HepG2 (cell line): ENCODE results near the gene MGAT5. TPM values are rescaled to one million over a fixed set of nuclear protein-coding genes. Genes with fewer than 3 reads are reported as not detected.

Experiments
- ATAC-seq: fragments of 200-7000 bp; cut with Tn5 transposase; 3 replicates; pipeline ENCODE4 v1.9.1; 2020; ENCODE audit warnings: mild to moderate bottlenecking, moderate library complexity
- BruUV-seq: library from RNA; stranded (reverse); fragments of 400-500 nt; replicated peaks from 2 replicates; lab custom pipeline; 2021; lab: Mats Ljungman, UMichigan
- CTCF ChIA-PET: fragments of 300-600 bp; formaldehyde crosslinking; extraction: SDS; loops from one replicate; lab custom pipeline; 2021; ENCODE audit warnings: low total read pairs, inconsistent platforms, low intra/inter-chr PET ratio; lab: Yijun Ruan, JAX
- POLR2A ChIA-PET: fragments of 350-600 bp; sonication (Branson Sonifier 250); formaldehyde crosslinking; loops from one replicate; lab custom pipeline; 2020; ENCODE audit warnings: antibody characterized with exemption, inconsistent platforms; lab: Yijun Ruan, JAX
- DNase-seq: peaks from one replicate; pipeline ENCODE4 v3.0.0-alpha.2; 2015; ENCODE audit warnings: low spot score
- FAIRE-seq: peaks from 3 replicates; lab custom pipeline; 2011; peaks lifted over from hg19 to GRCh38; lab: Jason Lieb, UNC
- H2AFZ ChIP-seq: one replicate; pipeline ENCODE4 v1.6.1; 2011; ENCODE audit warnings: low read length, inconsistent platforms
- H3K27ac ChIP-seq: fragments of 300-600 bp; 3 replicates; pipeline ENCODE4 v1.8.0; 2011; ENCODE audit warnings: mixed run types, mild to moderate bottlenecking, mixed read lengths, low read length, inconsistent platforms; ENCODE audit not compliant: insufficient read depth; ENCODE audit errors: extremely low read length
- H3K27me3 ChIP-seq, 2 experiments: fragments of 200-600 bp in 1 of 2; 2 replicates in 1 of 2; 3 replicates in 1 of 2; pipeline versions ENCODE4 v1.6.0 to v1.8.0; 2011; ENCODE audit warnings: low read length in 2 of 2, mild to moderate bottlenecking in 2 of 2, moderate library complexity in 2 of 2, inconsistent platforms in 1 of 2; ENCODE audit not compliant: insufficient read depth in 2 of 2, control insufficient read depth in 1 of 2
- H3K36me3 ChIP-seq, 2 experiments: fragments of 200-600 bp in 1 of 2; replicated peaks in 1 of 2; 2 replicates in 1 of 2; 3 replicates in 1 of 2; pipeline versions ENCODE4 v1.5.1 to v1.8.0; 2011; ENCODE audit warnings: low read length in 2 of 2, inconsistent platforms in 1 of 2; ENCODE audit not compliant: insufficient read depth in 2 of 2, control insufficient read depth in 1 of 2
- H3K4me1 ChIP-seq: 2 replicates; pipeline ENCODE4 v1.5.1; 2012; ENCODE audit warnings: low read length, inconsistent platforms; ENCODE audit not compliant: insufficient read depth
- H3K4me2 ChIP-seq: 2 replicates; pipeline ENCODE4 v1.6.0; 2011; ENCODE audit warnings: low read depth, low read length, inconsistent platforms
- H3K4me3 ChIP-seq, 3 experiments: fragments of 200-600 bp in 1 of 3; sonication (generic), shearing (Covaris generic) in 1 of 3; replicated peaks in 1 of 3; 2 replicates each; pipeline ENCODE4 v1.5.1; 2011 to 2016; ENCODE audit warnings: low read length in 3 of 3, inconsistent platforms in 2 of 3, low read depth in 2 of 3, mild to moderate bottlenecking in 2 of 3, control low read depth in 1 of 3, mixed read lengths in 1 of 3; ENCODE audit not compliant: insufficient read depth in 1 of 3
- H3K79me2 ChIP-seq: one replicate; pipeline ENCODE4 v1.6.1; 2011; ENCODE audit warnings: low read length, inconsistent platforms; ENCODE audit not compliant: insufficient read depth
- H3K9ac ChIP-seq: 2 replicates; pipeline ENCODE4 v1.6.0; 2011; ENCODE audit warnings: mild to moderate bottlenecking, low read depth, low read length, inconsistent platforms; ENCODE audit not compliant: insufficient read depth
- H3K9me3 ChIP-seq: 2 replicates; pipeline ENCODE4 v1.5.1; 2012; ENCODE audit warnings: mild to moderate bottlenecking, low read length
- H4K20me1 ChIP-seq: 2 replicates; pipeline ENCODE4 v1.6.0; 2011; ENCODE audit warnings: inconsistent platforms, mild to moderate bottlenecking, low read length, moderate library complexity; ENCODE audit not compliant: insufficient read depth
- KAT8 ChIP-seq: IDR thresholded peaks from 2 replicates; pipeline ENCODE4 v1.6.1; 2016; ENCODE audit warnings: missing genetic modification reagents, missing compliant biosample characterization
- LCORL ChIP-seq, 2 experiments: fragments of 450-650 bp in 1 of 2; sonication (generic) in 1 of 2; formaldehyde crosslinking in 1 of 2; IDR thresholded peaks; 2 replicates each; pipeline versions ENCODE4 v1.5.0 to v1.6.1; 2017 to 2020; ENCODE audit warnings: antibody characterized with exemption in 1 of 2, missing genetic modification reagents in 1 of 2
- MEIS2 ChIP-seq: sonication (generic); formaldehyde crosslinking; IDR thresholded peaks from 2 replicates; pipeline ENCODE4 v1.9.0; 2021; ENCODE audit warnings: mild to moderate bottlenecking, missing genetic modification reagents
- MYC ChIP-seq: sonication (generic); formaldehyde crosslinking; IDR thresholded peaks from 2 replicates; pipeline ENCODE4 v1.9.0; 2021; ENCODE audit warnings: missing genetic modification reagents, borderline replicate concordance
- SP1 ChIP-seq, 2 experiments: fragments of 450-650 bp in 1 of 2; sonication (generic) in 1 of 2; formaldehyde crosslinking in 1 of 2; IDR thresholded peaks; 2 replicates each; pipeline versions ENCODE4 v1.4.0 to v1.6.1; 2016 to 2020; ENCODE audit warnings: missing genetic modification reagents in 1 of 2
- TAF15 ChIP-seq: fragments of 200-400 bp; formaldehyde crosslinking; IDR thresholded peaks from one replicate; pipeline ENCODE4 v1.6.1; 2018; ENCODE audit warnings: mild to moderate bottlenecking, low read depth, low read length; ENCODE audit not compliant: poor library complexity, severe bottlenecking
- TP53 ChIP-seq: sonication (generic); formaldehyde crosslinking; conservative IDR thresholded peaks from 2 replicates; pipeline ENCODE4 v1.4.0; 2020; ENCODE audit warnings: missing genetic modification reagents
- ZBTB20 ChIP-seq: sonication (generic); formaldehyde crosslinking; IDR thresholded peaks from 2 replicates; pipeline ENCODE4 v1.8.1; 2023; ENCODE audit warnings: missing genetic modification reagents, low read depth, mild to moderate bottlenecking, borderline replicate concordance
- ZBTB8A ChIP-seq: sonication (generic); formaldehyde crosslinking; IDR thresholded peaks from 2 replicates; pipeline ENCODE4 v1.4.0; 2020; ENCODE audit warnings: mild to moderate bottlenecking, low read depth, missing genetic modification reagents, borderline replicate concordance
- ZNF160 ChIP-seq: sonication (generic); formaldehyde crosslinking; IDR thresholded peaks from 2 replicates; pipeline ENCODE4 v1.8.0; 2022; ENCODE audit warnings: mild to moderate bottlenecking, inconsistent platforms, missing genetic modification reagents
- ZNF619 ChIP-seq: sonication (generic); formaldehyde crosslinking; IDR thresholded peaks from 2 replicates; pipeline ENCODE4 v1.4.0; 2020; ENCODE audit warnings: mild to moderate bottlenecking, missing genetic modification reagents
- ZNF629 ChIP-seq: sonication (generic); formaldehyde crosslinking; conservative IDR thresholded peaks from 2 replicates; pipeline ENCODE4 v1.5.0; 2020; ENCODE audit warnings: missing genetic modification reagents
- ZSCAN12 ChIP-seq: sonication (generic); formaldehyde crosslinking; IDR thresholded peaks from 2 replicates; pipeline ENCODE4 v1.9.0; 2021; ENCODE audit warnings: mild to moderate bottlenecking, missing genetic modification reagents
- WGBS: methylation state at CpG from one replicate; pipeline ENCODE4 v1.1.6; 2017; ENCODE audit warnings: low lambda C conversion rate; 5-methylcytosine and 5-hydroxymethylcytosine counted together
- in situ Hi-C: cut with HindIII; loops from 2 replicates; pipeline ENCODE4 v1.10.0; 2017; ENCODE audit warnings: low pct_unique_long_range_greater_than_20kb; ENCODE audit not compliant: extremely low pct_ligation_motif_present
- intact Hi-C: fragments of 100-400 bp; cut with micrococcal nuclease; formaldehyde crosslinking; loops from one replicate; pipeline ENCODE4 v1.10.0; 2022; ENCODE audit not compliant: unreplicated experiment
- polyA plus RNA-seq, 8 experiments: library from polyadenylated mRNA; depleted of rRNA in 3 of 8; stranded (reverse) in 7 of 8; unstranded in 1 of 8; fragments of >200 nt; fragmentation: Illumina TruSeq in 4 of 8; extraction: Trizol in 4 of 8; gene quantifications; 2 replicates each; pipeline versions ENCODE4 v1.2.1 to v1.2.3, GENCODE V29; 2011 to 2016; ENCODE audit warnings: low read depth in 4 of 8, missing spikeins in 1 of 8, mixed read lengths in 1 of 8; ENCODE audit not compliant: insufficient read depth in 1 of 8
- total RNA-seq, 5 experiments: library from RNA; depleted of rRNA; stranded (reverse); fragments of >200 nt; fragmentation: Illumina TruSeq; extraction: Trizol; gene quantifications; 2 replicates each; pipeline ENCODE4 v1.2.3, GENCODE V29; 2016; ENCODE audit warnings: low read depth in 1 of 5
- TF ChIP-seq, protein P1 (sequence below): sonication (generic); formaldehyde crosslinking; IDR thresholded peaks from 2 replicates; pipeline ENCODE4 v1.4.0; 2020; ENCODE audit warnings: missing genetic modification reagents, borderline replicate concordance
- TF ChIP-seq, protein P2 (sequence below): sonication (generic); formaldehyde crosslinking; IDR thresholded peaks from 2 replicates; pipeline ENCODE4 v1.8.1; 2023; ENCODE audit warnings: missing genetic modification reagents, mild to moderate bottlenecking, borderline replicate concordance
- TF ChIP-seq, protein P3 (sequence below): sonication (generic); formaldehyde crosslinking; IDR thresholded peaks from 2 replicates; pipeline ENCODE4 v1.5.0; 2020; ENCODE audit warnings: missing genetic modification reagents, mild to moderate bottlenecking, borderline replicate concordance

MGAT5 gene
- total and polyA plus RNA-seq, 2 of the 13 experiments (the other 11 are each of a cell fraction or from before 2014, with no cell fraction given), result 33.1 to 60.2 TPM

DNA sequence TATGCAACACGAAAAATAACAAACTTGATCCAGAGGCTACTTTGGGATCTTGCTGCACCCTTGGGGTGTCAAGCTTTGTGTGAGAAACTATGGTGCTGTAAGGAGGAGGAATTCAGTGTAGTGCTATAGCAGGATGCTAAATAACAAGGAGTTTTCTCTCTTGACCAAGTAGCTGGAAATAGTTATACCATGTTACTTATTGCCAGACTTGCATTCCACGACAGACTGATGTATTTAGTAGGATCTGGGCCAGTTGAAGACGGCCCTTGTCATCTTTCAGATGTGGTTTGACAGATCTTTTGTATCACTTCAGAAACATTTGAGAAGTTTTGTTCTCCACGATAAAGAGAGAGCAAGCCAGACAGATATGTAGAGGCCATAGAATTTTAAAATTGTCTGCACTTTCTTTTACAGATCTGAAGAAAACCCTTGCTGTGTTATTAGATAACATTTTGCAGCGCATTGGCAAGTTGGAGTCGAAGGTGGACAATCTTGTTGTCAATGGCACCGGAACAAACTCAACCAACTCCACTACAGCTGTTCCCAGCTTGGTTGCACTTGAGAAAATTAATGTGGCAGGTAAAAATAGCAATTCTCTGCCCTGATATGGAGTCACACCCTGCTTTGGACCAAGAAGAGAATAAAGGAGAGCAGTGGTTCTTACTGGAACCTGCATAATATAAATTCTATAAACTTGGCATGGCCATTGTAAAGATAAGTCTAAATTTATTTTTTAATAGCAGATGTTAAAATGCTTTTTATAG is 16.3 kb downstream of the MGAT5 start (continued):
- TF ChIP-seq MEIS2 (CRISPR knock-in tag) (no peak), ZBTB20 (CRISPR knock-in tag) (no peak), ZSCAN12 (CRISPR knock-in tag) (no peak), SP1 (IDR thresholded peaks at IDR 0.05) (no peak), SP1 (CRISPR knock-in tag; IDR thresholded peaks at IDR 0.05) (no peak), TP53 (CRISPR knock-in tag) (no peak), TAF15 (no peak), ZNF160 (CRISPR knock-in tag) (no peak), LCORL (IDR thresholded peaks at IDR 0.05) (no peak), LCORL (CRISPR knock-in tag; IDR thresholded peaks at IDR 0.05) (no peak)
- TF ChIP-seq, protein P1, sequence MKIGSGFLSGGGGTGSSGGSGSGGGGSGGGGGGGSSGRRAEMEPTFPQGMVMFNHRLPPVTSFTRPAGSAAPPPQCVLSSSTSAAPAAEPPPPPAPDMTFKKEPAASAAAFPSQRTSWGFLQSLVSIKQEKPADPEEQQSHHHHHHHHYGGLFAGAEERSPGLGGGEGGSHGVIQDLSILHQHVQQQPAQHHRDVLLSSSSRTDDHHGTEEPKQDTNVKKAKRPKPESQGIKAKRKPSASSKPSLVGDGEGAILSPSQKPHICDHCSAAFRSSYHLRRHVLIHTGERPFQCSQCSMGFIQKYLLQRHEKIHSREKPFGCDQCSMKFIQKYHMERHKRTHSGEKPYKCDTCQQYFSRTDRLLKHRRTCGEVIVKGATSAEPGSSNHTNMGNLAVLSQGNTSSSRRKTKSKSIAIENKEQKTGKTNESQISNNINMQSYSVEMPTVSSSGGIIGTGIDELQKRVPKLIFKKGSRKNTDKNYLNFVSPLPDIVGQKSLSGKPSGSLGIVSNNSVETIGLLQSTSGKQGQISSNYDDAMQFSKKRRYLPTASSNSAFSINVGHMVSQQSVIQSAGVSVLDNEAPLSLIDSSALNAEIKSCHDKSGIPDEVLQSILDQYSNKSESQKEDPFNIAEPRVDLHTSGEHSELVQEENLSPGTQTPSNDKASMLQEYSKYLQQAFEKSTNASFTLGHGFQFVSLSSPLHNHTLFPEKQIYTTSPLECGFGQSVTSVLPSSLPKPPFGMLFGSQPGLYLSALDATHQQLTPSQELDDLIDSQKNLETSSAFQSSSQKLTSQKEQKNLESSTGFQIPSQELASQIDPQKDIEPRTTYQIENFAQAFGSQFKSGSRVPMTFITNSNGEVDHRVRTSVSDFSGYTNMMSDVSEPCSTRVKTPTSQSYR (CRISPR knock-in tag), result no peak
- TF ChIP-seq, all 625 proteins: peak for 0

DNA sequence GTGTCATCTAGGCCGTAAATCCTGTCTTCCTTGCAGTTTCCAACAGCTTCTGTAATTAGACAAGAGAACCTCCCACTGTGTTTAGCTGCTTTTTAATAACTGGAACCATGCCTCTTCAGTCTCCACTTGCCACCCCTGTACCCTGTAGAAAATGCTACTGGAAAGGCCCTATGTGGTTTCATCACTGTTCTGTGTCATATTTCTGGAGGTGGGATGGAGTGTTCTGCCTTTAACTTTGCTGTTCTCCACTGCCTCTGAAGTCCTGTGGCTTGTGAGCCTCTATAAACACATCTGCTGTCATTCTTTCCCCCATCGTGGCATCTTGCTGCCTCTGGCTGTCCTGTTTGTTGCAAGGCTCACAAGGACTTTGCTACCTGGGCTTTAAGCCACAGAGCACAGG is 17.9 kb downstream of the MGAT5 start:
- TF ChIP-seq, protein P2, sequence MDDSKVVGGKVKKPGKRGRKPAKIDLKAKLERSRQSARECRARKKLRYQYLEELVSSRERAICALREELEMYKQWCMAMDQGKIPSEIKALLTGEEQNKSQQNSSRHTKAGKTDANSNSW (CRISPR knock-in tag), result no peak
- TF ChIP-seq ZNF629 (no peak), KAT8 (no peak), MYC (CRISPR knock-in tag) (no peak), ZBTB8A (no peak), ZNF619 (CRISPR knock-in tag) (no peak)
- TF ChIP-seq, protein P3, sequence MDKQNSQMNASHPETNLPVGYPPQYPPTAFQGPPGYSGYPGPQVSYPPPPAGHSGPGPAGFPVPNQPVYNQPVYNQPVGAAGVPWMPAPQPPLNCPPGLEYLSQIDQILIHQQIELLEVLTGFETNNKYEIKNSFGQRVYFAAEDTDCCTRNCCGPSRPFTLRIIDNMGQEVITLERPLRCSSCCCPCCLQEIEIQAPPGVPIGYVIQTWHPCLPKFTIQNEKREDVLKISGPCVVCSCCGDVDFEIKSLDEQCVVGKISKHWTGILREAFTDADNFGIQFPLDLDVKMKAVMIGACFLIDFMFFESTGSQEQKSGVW, result no peak
- no TSS peak for BruUV-seq
- DNase-seq (no peak), ATAC-seq (no peak), FAIRE-seq (no peak)
- H3K4me2 ChIP-seq, result no peak overlapping the region
- H3K9me3 ChIP-seq, result no peaks in the 10 kb centered on the region
- no peaks in the 10 kb centered on the region for H4K20me1 ChIP-seq
- intact Hi-C loops, result no loop called here
- in situ Hi-C loops, result no loop called here
- no peak overlapping the region for H3K27ac ChIP-seq
- no peaks in the 10 kb centered on the region for H3K79me2 ChIP-seq
- H2AFZ ChIP-seq, result no peak overlapping the region
- H3K36me3 ChIP-seq, result peaks cover 3 to 30% of the 10 kb centered on the region in 2 experiments
- no peaks in the 10 kb centered on the region for H3K4me1 ChIP-seq
- WGBS, result 96% methylated on average over 2 of the region's 2 CpGs
- no peaks in the 10 kb centered on the region for H3K27me3 ChIP-seq
- CTCF ChIA-PET, result no interaction called here
- H3K9ac ChIP-seq, result no peak overlapping the region
- POLR2A ChIA-PET, result no interaction called here
- no peak overlapping the region for H3K4me3 ChIP-seq
